IPS-18c (cell line): ENCODE measurements around the gene TNFRSF1A.

Experiments used
- H3K4me3 ChIP-seq: 2 replicates; pipeline ENCODE4 v1.7.0; 2013; ENCODE audit warnings: low read depth, mild to moderate bottlenecking, low read length, moderate library complexity; ENCODE audit not compliant: insufficient read depth
- H3K9me3 ChIP-seq: one replicate; pipeline ENCODE4 v1.6.1; 2013; ENCODE audit warnings: mild to moderate bottlenecking, low read length, moderate library complexity; ENCODE audit not compliant: control insufficient read depth, insufficient read depth

The TNFRSF1A gene

DNA sequence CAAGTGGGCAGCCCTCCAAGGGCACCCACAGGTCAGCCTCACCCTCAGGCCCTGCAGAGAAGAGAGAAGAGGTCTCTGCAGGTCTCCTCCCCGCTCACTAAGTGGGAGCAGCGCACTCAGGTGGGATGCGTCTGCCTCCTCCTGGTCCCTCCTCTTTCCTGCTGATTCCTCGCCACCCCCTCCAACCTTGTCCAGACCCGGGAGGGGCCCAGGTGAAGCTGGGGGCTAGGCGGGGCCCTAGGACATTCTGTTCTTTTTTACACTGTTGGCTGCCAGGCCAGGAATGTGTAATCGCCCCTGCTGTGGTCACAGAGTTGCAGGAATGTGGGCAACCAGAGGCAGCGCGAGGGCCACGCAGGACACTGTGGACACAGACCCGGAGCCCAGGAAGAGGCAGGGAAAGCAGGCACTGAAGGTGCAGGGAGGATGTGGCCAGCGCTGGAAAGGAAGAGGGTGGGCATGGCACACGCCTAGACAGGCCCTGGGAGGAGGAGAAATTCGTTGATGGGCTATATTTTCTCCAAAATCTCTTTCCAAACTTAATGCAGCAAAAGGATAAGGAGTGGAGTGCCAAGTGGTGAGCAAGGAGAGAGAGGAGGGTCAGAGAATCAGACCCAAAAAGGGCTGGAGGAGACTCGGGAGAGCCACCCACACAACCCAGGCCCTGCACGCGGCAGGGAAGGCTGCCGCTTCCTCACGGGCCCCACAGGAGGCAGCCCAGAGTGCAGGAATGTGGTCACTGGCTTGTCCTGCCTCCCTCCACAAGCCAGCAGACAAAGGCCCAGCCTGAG, 34.4 kb upstream of the TNFRSF1A start:
- Histone ChIP-seq H3K4me3 (peak overlapping the region; percentile 75), H3K9me3 (no peaks in the 10 kb centered on the region)

DNA sequence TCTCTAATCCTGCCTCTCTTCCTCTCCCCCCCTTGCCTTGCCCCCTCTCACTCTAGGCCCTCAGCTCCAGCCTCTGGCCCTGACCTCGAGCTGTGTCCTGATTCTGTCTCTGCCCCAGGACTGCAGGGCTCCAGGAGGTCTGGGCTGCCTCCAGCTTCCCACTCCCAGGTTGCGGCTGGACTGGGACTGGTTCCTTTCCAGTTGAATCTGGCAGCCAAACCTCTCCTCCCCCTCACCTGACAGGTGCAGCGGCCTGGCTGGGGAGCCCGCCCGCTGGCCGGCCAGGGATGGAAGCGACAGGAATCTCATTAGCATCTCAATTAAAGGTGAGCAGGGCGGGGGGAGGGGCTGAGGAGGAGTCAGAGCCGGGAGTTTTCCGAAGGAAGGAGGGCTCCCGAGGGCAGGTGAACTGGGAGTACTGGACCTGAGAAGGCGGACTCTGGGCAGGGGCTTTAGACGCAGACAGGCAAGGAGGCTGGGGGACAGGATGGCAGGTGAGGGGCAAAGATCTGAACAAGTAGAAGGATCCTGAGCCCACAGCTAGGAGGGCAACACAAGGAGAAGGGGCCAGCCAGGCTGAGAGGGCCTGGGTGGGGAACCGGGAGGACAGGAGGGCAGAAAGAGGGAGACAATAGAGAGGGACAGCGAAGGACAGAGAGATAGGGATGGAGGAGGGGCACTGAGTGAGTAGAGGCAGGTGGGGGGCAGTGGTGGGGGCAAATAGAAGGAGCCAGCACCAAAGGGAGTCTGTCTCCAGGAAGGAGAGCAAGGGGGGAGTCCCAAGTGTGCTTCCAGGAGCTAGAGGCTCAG, 33.6 kb upstream of the TNFRSF1A start, which contains the start of gene SCNN1A:
TSS of gene SCNN1A (minus strand) at position 295 of the 810 bp plus-strand sequence. CDS start 780 bp downstream, outside the sequence.
- Histone ChIP-seq H3K9me3 (no peaks in the 10 kb centered on the region), H3K4me3 (peak within 1 kb of the TSS; percentile 75)

DNA sequence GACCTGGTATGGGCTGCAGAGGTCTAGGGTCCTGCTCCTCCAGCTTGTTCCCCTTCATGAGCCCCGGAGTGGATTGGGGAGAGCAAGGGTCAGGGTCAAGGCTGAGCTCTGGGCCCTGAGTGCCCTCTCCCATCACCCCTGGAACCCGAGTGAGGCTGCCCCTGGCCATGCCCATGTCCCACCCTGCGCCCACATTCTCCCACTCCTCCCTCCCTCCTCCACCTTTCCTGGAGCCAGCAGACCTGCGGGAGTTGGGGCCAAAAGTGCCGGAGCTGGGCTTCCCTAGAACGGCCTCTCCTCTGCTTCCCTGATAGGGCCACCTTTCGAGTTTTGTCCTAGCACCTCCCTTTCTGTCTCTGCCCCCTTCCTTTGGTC, 32.9 kb upstream of the TNFRSF1A start:
- Histone ChIP-seq H3K4me3 (peak overlapping the region; percentile 75), H3K9me3 (no peaks in the 10 kb centered on the region)

DNA sequence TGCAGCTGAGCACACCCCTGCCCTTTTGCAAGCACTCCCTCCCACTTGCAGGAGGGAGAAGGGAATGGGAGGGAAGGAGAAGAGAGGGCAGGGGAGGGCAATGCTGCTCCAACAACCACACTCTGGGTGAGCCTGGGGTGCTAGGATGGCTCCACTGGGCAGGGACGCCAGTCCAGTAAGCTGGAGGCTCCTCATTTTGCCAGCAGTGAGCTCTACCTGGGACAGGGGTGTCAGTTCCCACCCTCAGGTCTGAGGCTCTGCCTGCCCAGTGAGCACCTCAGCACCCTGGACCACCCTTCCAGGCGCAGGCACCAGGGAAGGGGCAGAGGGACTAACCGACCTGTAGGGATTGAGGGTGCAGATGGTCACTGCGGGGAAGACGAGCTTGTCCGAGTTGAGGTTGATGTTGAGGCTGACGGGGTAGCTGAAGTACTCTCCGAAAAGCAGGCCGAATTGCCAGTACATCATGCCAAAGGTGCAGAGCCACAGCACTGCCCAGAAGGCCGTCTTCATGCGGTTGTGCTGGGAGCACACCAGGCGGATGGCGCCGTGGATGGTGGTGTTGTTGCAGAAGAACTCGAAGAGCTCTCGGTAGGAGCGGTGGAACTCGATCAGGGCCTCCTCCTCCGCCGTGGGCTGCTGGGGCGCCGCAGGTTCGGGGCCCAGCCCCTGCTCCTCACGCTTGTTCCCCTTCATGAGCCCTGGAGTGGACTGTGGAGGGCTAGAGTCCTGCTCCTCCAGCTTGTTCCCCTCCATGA, 32.3 kb upstream of the TNFRSF1A start:
- peak overlapping the region; percentile 75 for H3K4me3 ChIP-seq

DNA sequence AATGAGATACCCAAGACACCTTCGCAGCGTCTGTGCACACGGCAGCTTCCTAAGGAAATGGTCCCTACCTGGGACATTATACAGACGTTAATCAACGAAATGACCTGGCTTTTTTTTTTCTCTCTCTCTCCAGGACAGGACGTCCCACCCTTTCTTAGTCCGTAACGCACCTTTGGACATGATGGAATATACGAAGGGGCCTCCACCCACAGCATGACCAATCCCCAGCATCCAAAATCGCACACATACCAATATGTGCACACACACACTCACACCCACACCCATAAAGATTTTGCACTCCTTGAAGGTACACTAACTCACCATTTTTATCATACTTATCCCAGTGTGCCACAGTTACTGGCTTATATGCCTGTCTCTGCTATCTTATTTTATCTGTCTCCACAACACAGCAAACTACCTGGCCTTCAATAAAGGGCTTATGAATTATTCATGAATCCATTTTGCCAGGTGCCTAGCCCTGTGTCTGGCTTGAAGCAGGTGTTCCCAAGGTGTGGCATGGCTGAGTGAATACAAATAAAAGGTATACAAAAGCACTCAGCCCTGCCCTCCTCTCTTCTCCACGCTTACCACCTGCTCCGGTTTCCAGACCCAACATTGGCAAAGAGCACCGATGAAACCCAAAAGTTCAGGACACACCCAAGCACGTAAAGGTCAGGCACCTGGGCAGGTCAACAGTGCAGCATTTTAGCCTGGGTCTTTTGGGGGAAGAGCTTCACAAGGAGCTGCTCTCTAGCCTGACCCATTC, 31.3 kb upstream of the TNFRSF1A start:
- Histone ChIP-seq H3K9me3 (no peaks in the 10 kb centered on the region), H3K4me3 (peak overlapping the region; percentile 75)

More for the DNA sequence above, 32.3 kb upstream of the TNFRSF1A start:
- no peaks in the 10 kb centered on the region for H3K9me3 ChIP-seq

DNA sequence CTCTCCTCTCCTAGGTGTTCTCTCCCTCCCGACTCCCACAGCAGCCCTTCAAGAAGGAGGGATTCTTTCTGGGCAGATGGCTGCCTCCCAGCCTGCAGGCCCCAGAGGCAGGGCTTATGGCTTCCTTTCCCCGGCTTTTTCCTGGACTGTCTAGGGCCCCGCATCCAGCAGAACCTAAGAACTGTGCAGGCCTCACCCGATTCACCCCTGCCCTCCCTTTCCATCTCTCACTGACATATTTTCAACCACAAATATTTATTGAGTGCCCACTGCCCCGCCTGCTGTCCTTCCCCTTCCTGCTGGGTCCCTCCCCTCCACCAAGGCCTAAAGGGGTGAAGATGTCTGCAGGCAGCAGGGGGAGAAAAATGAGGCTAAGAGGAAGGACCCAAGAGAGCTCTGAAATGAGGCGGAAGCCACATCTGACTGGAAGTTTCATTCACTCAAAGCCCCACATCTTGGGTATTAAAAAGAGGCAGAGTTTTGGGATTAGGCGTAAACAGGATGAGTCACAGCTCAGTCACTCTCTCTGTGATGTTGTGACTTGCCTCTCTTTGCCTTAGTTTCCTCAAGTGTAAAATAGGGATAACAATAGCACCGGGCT, 30.6 kb upstream of the TNFRSF1A start:
- no peaks in the 10 kb centered on the region for H3K9me3 ChIP-seq
- H3K4me3 ChIP-seq, result peak overlapping the region; percentile 75

DNA sequence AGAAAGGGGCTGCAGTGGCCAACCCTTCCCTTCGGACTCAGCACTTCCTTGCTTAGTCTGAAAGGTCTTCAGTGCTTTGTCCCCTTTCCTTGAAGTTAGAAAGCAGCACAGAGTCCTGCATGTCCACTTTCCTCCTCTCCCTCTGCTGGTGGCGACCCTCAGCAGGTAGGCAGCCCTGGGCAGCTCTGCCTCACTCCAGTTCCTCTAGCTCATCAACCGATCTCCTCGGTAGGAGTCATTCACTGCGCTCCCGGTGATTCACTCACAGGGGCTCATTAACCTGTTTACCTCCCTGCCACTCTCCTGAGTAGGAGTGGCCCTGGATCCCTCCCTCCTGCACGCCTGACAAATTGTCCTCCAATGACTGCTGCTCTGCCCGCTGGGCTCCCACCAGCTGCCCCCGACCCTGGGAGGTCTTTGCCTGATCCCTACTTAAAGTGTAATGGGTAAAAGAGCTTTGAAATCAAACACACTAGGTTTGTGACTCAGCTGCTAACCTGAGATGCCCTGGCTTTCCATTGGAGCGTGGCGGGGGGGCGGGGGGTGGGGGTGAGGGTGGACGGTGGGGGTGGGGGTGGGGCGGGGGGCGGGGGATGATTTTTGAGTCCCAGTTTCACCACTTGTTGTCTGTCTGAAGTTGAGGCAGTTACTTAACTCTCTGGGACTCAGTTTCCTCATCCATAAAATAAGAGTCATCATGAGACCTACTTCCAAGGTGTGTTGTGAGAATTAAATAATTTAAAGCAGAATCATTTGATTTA, 29.3 kb upstream of the TNFRSF1A start:
- Histone ChIP-seq H3K9me3 (no peaks in the 10 kb centered on the region), H3K4me3 (peak overlapping the region; percentile 29)

DNA sequence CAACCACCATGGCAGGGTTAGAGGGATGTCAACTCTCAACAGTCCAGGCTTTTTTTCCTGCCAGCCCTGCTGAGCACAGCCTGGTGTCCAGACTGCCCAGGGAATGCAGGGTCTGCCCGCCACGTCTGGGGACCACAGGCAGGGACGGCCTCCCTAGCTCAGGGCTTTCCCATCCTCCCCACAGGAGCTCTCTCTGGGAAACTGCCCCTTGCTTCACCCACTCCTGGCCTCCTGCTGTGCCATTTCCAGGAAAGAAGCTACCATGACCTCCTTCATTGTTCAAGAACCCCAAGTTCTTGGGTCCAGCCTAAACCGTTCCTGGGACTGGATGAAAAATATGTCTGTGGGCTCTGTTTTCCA, 28.7 kb upstream of the TNFRSF1A start:
- Histone ChIP-seq H3K9me3 (no peaks in the 10 kb centered on the region), H3K4me3 (peak overlapping the region; percentile 29)

DNA sequence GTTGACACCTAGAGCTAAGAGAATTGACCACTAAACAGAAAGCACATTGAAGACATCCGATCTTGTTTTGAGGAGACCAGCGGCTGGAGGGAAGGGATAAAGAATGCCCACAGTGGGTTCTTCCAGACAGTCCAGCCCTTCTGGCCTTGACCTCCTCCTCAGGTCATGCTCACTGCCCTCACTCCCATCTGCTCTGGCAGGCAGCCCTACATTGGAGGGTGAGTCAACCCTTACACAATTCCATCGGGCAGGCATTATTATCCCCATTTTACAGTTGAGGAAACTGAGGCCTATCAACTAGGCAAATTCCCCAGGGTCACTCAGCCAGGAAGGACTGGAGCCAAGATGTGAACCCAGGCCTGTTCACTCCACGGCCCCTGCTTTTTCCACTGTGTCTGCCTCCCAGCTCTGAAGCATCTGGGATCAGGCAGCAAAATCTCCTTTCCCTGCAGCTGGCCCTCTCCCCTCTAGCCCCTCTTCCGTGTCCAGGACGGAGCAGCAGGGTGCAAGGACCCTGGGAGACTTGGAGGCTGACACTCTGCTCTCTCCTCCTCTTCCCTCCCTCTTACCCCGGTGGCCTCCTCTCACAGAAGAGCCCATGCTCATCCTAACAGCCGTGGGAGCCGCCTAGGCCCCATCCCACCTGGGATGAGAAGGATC, 28.2 kb upstream of the TNFRSF1A start:
- no peaks in the 10 kb centered on the region for H3K9me3 ChIP-seq
- no peak overlapping the region; the same call in 1 of the 2 replicates for H3K4me3 ChIP-seq

DNA sequence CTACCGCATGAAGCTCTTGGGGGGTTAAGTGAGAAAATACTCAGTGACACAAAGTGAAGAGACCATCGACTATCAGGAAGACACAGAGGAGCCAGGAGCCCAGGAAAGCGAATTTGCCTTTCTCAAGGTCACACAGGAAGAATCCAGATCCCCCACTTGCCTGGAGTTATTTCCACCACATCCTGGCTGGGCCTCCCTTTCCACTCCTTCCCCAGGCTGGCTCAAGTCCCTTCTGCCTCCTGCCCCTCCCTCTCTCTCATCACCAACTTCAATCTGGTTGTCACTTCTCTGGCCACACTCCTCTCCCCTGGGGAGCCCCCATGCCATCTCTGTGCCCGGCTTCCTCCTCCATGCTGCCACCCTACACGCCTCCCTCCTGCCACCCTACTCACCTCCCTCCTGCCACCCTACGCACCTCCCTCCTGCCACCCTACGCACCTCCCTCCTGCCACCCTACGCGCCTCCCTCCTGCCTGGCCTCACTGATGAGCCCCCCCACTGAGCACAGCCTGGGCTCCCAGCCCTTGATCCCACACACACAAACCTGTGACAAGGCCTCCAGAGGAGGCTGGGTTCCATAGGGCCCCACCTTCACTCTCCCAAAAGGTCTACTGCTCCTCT, 27.1 kb upstream of the TNFRSF1A start:
- H3K4me3 ChIP-seq, result no peak overlapping the region
- no peaks in the 10 kb centered on the region for H3K9me3 ChIP-seq

DNA sequence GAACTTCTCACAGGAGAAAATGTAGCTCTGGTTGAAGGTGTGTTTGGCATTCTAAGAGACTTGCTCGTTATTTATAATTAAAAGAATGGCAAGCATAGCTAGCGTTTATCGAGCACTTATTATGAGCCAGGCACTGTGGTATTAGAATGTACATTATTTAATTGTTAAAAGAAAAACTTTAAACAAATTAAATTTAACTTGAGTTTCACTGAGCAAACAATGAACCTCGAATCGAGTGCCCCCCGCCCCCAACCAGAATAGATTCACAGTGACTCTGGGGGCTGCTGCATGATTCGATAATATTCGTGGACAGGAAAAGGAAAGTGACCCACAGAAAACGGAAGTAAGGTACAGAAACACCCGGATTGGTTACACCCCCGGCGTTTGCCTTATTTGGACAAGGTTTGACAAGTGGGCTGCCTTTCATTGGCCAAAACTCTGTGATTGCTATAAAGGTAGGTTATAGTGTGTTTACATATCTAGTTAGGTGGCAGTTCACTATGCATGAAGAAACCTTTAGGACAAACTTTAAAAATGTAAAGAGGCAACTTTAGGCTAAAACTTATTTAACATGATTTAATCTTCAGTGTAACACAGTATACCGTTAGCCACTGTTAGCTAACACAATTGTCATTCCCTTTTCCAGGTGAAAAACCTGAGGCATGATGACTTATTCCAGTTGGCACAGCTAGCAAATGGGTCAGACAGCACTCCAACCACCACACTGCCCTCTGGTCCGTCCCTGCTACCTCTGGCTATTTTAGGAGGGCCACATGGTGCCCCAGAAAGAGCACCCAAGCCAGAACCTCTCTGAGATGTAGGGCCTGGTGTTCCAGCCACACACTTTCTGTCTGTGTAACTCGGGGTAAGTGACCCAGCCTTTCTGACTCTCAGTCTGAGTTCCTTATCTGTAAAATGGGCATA, 26.4 kb upstream of the TNFRSF1A start:
- H3K9me3 ChIP-seq, result no peaks in the 10 kb centered on the region
- H3K4me3 ChIP-seq, result no peak overlapping the region

DNA sequence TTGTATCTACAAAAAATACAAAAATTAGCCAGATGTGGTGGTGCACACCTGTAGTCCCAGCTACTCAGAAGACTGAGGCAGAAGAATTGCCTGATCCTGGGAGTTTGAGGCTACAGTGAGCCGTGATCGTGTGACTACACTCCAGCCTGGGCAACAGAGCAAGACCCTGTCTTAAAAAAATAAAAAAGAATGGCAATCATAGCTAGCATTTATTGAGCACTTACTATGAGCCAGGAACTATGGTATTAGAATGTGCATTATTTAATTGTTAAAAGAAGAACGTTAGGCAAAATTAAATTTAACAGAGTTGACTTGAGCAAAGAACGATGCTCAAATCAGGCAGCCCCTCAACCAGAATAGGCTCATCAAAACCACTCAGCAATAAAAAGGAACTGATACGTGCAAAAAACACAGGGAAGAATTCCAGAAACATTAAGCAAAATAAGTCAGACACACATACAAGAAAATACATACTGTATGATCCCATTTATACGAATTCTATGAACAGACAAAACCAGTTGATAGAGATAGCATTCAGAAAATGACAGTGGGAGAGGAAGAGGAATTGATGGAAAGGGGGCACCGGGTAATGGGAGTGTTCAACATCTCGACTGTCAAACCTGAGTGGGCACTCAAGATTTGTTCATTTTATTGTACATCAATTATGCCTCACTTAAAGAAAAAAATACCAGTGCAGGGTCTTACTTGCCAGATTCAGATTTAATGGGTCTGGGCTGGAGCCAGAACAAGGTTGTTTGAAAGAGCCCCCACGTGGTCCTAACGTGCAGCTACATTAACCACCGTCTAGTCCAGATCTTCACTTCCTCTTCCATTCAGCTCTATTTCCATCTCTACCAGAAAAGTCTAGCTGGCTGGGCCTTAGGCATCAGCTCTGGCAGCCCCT, 25.4 kb upstream of the TNFRSF1A start:
- no peaks in the 10 kb centered on the region for H3K9me3 ChIP-seq
- H3K4me3 ChIP-seq, result no peak overlapping the region

DNA sequence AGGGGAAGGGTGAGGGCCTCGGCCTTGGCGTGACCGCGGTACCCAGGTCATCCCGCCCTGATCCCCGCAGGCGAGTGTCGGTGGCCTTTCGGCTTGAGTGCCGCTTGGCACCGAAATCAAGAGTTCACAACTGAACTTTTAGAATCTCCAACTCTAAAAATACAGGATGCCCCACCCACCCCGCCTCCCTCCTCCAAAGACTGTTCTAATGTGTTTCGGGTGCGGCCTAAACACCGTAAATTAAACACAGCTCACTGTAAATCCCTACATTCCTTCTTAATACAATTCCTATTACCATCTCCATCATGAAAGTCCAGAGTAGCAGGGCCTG, 22.1 kb upstream of the TNFRSF1A start:
- Histone ChIP-seq H3K9me3 (no peaks in the 10 kb centered on the region), H3K4me3 (peak overlapping the region; percentile 44; the same call in 1 of the 2 replicates)
